Karpas-422 (cell line): ENCODE results near the gene DCK. TPM values are rescaled to one million over a fixed set of nuclear protein-coding genes. Genes with fewer than 3 reads are reported as not detected.
A peak's percentile ranks its signal among the peaks of the same experiment; 100 is the strongest.
"Not testable (repeated sequence)": the region's sequence is repeated elsewhere in the genome, so short reads cannot be mapped to it uniquely, and the experiment has no call there.

Source experiments
- DNase-seq: peaks from one replicate; pipeline ENCODE4 v3.0.0-alpha.2; 2015
- H2AFZ ChIP-seq: fragments of 200-600 bp; sonication (generic); 2 replicates; pipeline ENCODE4 v1.6.1; 2014; ENCODE audit warnings: antibody characterized with exemption, low read length, mixed read lengths
- H3K27ac ChIP-seq: fragments of 200-600 bp; sonication (generic); 2 replicates; pipeline ENCODE4 v1.5.1; 2014; ENCODE audit warnings: mild to moderate bottlenecking, low read length, moderate library complexity
- H3K27me3 ChIP-seq: fragments of 200-600 bp; sonication (generic); 2 replicates; pipeline ENCODE4 v1.6.1; 2014; ENCODE audit warnings: low read length, mixed read lengths
- H3K36me3 ChIP-seq: fragments of 200-600 bp; sonication (generic); 2 replicates; pipeline ENCODE4 v1.6.1; 2014; ENCODE audit warnings: low read length, mixed read lengths; ENCODE audit not compliant: insufficient read depth
- H3K4me1 ChIP-seq: fragments of 200-600 bp; sonication (generic); 2 replicates; pipeline ENCODE4 v1.6.1; 2014; ENCODE audit warnings: mild to moderate bottlenecking, low read length, mixed read lengths
- H3K4me2 ChIP-seq: fragments of 200-600 bp; sonication (generic); 2 replicates; pipeline ENCODE4 v1.6.1; 2014; ENCODE audit warnings: low read length, low read depth, mild to moderate bottlenecking; ENCODE audit not compliant: poor library complexity, severe bottlenecking
- H3K4me3 ChIP-seq: fragments of 200-600 bp; sonication (generic); 2 replicates; pipeline ENCODE4 v1.5.1; 2014; ENCODE audit warnings: mild to moderate bottlenecking, antibody characterized with exemption, low read length, mixed read lengths
- H3K79me2 ChIP-seq: fragments of 200-600 bp; sonication (generic); 2 replicates; pipeline ENCODE4 v1.6.1; 2014; ENCODE audit warnings: mild to moderate bottlenecking, low read length, mixed read lengths
- H3K9ac ChIP-seq: fragments of 200-600 bp; sonication (generic); 2 replicates; pipeline ENCODE4 v1.6.0; 2014; ENCODE audit warnings: low read length
- H3K9me2 ChIP-seq: fragments of 200-600 bp; sonication (generic), shearing (Covaris generic); replicated peaks from 2 replicates; pipeline ENCODE4 v1.6.0; 2014; ENCODE audit warnings: mild to moderate bottlenecking, low read length, moderate library complexity; ENCODE audit not compliant: insufficient read depth
- H3K9me3 ChIP-seq: fragments of 300-700, 200-600 bp; sonication (generic); 2 replicates; pipeline ENCODE4 v1.6.1; 2014; ENCODE audit warnings: low read length, mixed read lengths
- H4K20me1 ChIP-seq: fragments of 200-600 bp; sonication (generic); 2 replicates; pipeline ENCODE4 v1.6.1; 2014; ENCODE audit warnings: mild to moderate bottlenecking, antibody characterized with exemption, low read length, low read depth; ENCODE audit not compliant: insufficient read depth
- total RNA-seq: library from RNA; depleted of rRNA; stranded (reverse); fragments of >200 nt; shearing (Covaris generic); gene quantifications from 2 replicates; pipeline ENCODE4 v1.2.3, GENCODE V29; 2014; ENCODE audit warnings: low replicate concordance

Gene DCK
- total RNA-seq, 1 experiment from 2014 or later, result 148 TPM

GRCh38 chr4:71004281-71004851, 10.9 kb downstream of the DCK start:
- Histone ChIP-seq H3K27me3 (no peaks in the 10 kb centered on the region), H4K20me1 (no peaks in the 10 kb centered on the region; the same call in none of the 2 replicates), H2AFZ (no peak overlapping the region), H3K36me3 (peaks cover 24% of the 10 kb centered on the region), H3K9ac (peak overlapping the region; percentile 40; the same call in 1 of the 2 replicates), H3K79me2 (peaks cover 97% of the 10 kb centered on the region), H3K4me1 (peaks cover 86% of the 10 kb centered on the region), H3K27ac (peak overlapping the region; percentile 73), H3K9me3 (no peaks in the 10 kb centered on the region), H3K4me3 (no peak overlapping the region), H3K4me2 (no peak overlapping the region), H3K9me2 (no peaks in the 10 kb centered on the region)
- DNase-seq, result no peak

- not testable (repeated sequence) for H3K9ac ChIP-seq, DNase-seq
- peaks cover 92% of the 10 kb centered on the region for H3K4me1 ChIP-seq
Observed at GRCh38 chr4:71005025-71005424, 11.6 kb downstream of the DCK start.

GRCh38 chr4:71006203-71006907, 12.9 kb downstream of the DCK start:
- peaks cover 98% of the 10 kb centered on the region for H3K79me2 ChIP-seq
- no peaks in the 10 kb centered on the region; the same call in none of the 2 replicates for H4K20me1 ChIP-seq

More at GRCh38 chr4:71005025-71005424, 11.6 kb downstream of the DCK start:
- H3K27ac ChIP-seq, H3K9me2 ChIP-seq, H2AFZ ChIP-seq, H3K4me3 ChIP-seq, H3K9me3 ChIP-seq, H3K4me2 ChIP-seq, H4K20me1 ChIP-seq, H3K27me3 ChIP-seq: not testable (repeated sequence)
- Histone ChIP-seq H3K79me2 (peaks cover 97% of the 10 kb centered on the region), H3K36me3 (peaks cover 19% of the 10 kb centered on the region; the same call in 1 of the 2 replicates)

GRCh38 chr4:71008196-71008595, 14.7 kb downstream of the DCK start:
- Histone ChIP-seq H3K27me3 (no peaks in the 10 kb centered on the region), H3K9me3 (no peaks in the 10 kb centered on the region), H2AFZ (no peak overlapping the region), H3K4me1 (peaks cover 67% of the 10 kb centered on the region), H3K9me2 (no peaks in the 10 kb centered on the region), H3K79me2 (peaks cover 92% of the 10 kb centered on the region), H3K4me3 (no peak overlapping the region), H3K27ac (peak overlapping the region; percentile 73), H3K4me2 (no peak overlapping the region), H3K9ac (no peak overlapping the region), H4K20me1 (no peaks in the 10 kb centered on the region; the same call in none of the 2 replicates), H3K36me3 (peaks cover 26% of the 10 kb centered on the region)
- DNase-seq, result no peak

More at GRCh38 chr4:71006203-71006907, 12.9 kb downstream of the DCK start:
- no peak overlapping the region for H3K9ac ChIP-seq
- H3K9me2 ChIP-seq, result no peaks in the 10 kb centered on the region
- H3K36me3 ChIP-seq, result peaks cover 24% of the 10 kb centered on the region
- H3K4me3 ChIP-seq, result no peak overlapping the region
- H3K9me3 ChIP-seq, result no peaks in the 10 kb centered on the region
- H2AFZ ChIP-seq, result no peak overlapping the region
- peak overlapping the region; percentile 73 for H3K27ac ChIP-seq
- no peak for DNase-seq
- no peaks in the 10 kb centered on the region for H3K27me3 ChIP-seq
- H3K4me2 ChIP-seq, result peak overlapping the region; percentile 9
- peaks cover 84% of the 10 kb centered on the region for H3K4me1 ChIP-seq

GRCh38 chr4:71009086-71009485, 15.6 kb downstream of the DCK start:
- H3K27ac ChIP-seq, result peak overlapping the region; percentile 73
- peaks cover 58% of the 10 kb centered on the region for H3K4me1 ChIP-seq

GRCh38 chr4:71009890-71010588, 16.6 kb downstream of the DCK start:
- H3K79me2 ChIP-seq, result peaks cover 78% of the 10 kb centered on the region
- no peak overlapping the region for H3K4me3 ChIP-seq
- DNase-seq, result peak; percentile 87
- no peaks in the 10 kb centered on the region for H3K27me3 ChIP-seq
- H3K9me2 ChIP-seq, result no peaks in the 10 kb centered on the region
- H3K27ac ChIP-seq, result peak overlapping the region; percentile 73
- H3K4me2 ChIP-seq, result peak overlapping the region; percentile 15
- H3K4me1 ChIP-seq, result peaks cover 48% of the 10 kb centered on the region
- 0 out of 2 replicates have a peak overlapping the region, but pooled peaks have one; percentile 0 for H3K9ac ChIP-seq
- no peak overlapping the region for H2AFZ ChIP-seq
- H4K20me1 ChIP-seq, result no peaks in the 10 kb centered on the region; the same call in 1 of the 2 replicates
- H3K36me3 ChIP-seq, result peaks cover 26% of the 10 kb centered on the region
- no peaks in the 10 kb centered on the region for H3K9me3 ChIP-seq

More at GRCh38 chr4:71009086-71009485, 15.6 kb downstream of the DCK start:
- Histone ChIP-seq H3K27me3 (no peaks in the 10 kb centered on the region), H4K20me1 (no peaks in the 10 kb centered on the region; the same call in none of the 2 replicates), H3K9ac (no peak overlapping the region), H3K4me2 (peak overlapping the region; percentile 15), H3K36me3 (peaks cover 26% of the 10 kb centered on the region), H3K9me3 (no peaks in the 10 kb centered on the region), H3K9me2 (no peaks in the 10 kb centered on the region), H2AFZ (no peak overlapping the region), H3K4me3 (no peak overlapping the region), H3K79me2 (peaks cover 86% of the 10 kb centered on the region)
- no peak for DNase-seq

- Histone ChIP-seq H3K9ac (no peak overlapping the region), H2AFZ (no peak overlapping the region), H3K9me3 (no peaks in the 10 kb centered on the region), H3K27me3 (no peaks in the 10 kb centered on the region), H3K4me1 (peaks cover 36% of the 10 kb centered on the region), H3K4me2 (no peak overlapping the region), H3K27ac (no peak overlapping the region), H3K4me3 (no peak overlapping the region), H3K79me2 (peaks cover 66% of the 10 kb centered on the region), H4K20me1 (no peaks in the 10 kb centered on the region; the same call in 1 of the 2 replicates), H3K9me2 (no peaks in the 10 kb centered on the region), H3K36me3 (peaks cover 26% of the 10 kb centered on the region)
- no peak for DNase-seq
Observed at GRCh38 chr4:71011451-71011850, 18.0 kb downstream of the DCK start.

- not testable (repeated sequence) for H3K9ac ChIP-seq, H3K27me3 ChIP-seq, H4K20me1 ChIP-seq, DNase-seq, H3K4me3 ChIP-seq, H3K9me2 ChIP-seq, H3K4me1 ChIP-seq, H3K27ac ChIP-seq, H3K9me3 ChIP-seq, H3K4me2 ChIP-seq, H2AFZ ChIP-seq
- Histone ChIP-seq H3K36me3 (peaks cover 13% of the 10 kb centered on the region; the same call in 1 of the 2 replicates), H3K79me2 (peaks cover 52% of the 10 kb centered on the region)
Observed at GRCh38 chr4:71017391-71017790, 23.9 kb downstream of the DCK start.
